Measurements from ENCODE around the gene EPHA6.

EPHA6 gene

DNA sequence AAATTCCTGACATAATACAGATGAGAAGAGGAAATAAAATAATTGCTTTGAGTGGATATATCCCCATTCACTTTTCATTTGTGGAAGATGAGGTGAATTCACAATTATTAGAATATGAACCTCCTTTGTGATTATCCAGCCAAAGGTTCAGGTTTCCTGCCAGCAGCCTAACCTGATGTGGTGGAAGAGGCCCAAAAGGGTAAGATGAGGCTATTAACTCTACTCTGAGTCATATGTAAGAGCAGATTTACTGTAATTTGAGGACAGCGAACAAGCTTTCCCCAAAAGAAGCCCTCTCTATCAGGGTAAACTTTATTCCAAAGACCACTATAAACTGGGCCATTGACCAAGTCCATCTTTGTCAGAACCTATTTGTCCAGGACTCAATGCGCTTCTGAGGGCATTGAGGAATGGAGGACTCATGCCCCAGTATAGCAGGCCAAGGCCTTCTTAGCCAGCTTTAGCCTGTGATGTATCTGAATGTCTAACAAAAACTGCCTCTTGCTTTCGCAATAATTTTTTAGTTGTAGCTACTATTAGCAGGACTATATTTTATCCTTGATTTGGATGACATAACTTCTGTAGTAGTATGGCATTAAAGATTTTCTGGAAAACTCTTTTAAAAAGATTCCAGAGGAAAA is 859.1 kb downstream of the EPHA6 start:
- H3K4me3 ChIP-seq (ENCODE audit: low read depth, low read length): no peak overlapping the region
- H3K27me3 ChIP-seq (ENCODE audit: insufficient read depth, low read depth, severe bottlenecking): no peaks in the 10 kb centered on the region
- H3K36me3 ChIP-seq: no peaks in the 10 kb centered on the region
- TF ChIP-seq, protein P1, sequence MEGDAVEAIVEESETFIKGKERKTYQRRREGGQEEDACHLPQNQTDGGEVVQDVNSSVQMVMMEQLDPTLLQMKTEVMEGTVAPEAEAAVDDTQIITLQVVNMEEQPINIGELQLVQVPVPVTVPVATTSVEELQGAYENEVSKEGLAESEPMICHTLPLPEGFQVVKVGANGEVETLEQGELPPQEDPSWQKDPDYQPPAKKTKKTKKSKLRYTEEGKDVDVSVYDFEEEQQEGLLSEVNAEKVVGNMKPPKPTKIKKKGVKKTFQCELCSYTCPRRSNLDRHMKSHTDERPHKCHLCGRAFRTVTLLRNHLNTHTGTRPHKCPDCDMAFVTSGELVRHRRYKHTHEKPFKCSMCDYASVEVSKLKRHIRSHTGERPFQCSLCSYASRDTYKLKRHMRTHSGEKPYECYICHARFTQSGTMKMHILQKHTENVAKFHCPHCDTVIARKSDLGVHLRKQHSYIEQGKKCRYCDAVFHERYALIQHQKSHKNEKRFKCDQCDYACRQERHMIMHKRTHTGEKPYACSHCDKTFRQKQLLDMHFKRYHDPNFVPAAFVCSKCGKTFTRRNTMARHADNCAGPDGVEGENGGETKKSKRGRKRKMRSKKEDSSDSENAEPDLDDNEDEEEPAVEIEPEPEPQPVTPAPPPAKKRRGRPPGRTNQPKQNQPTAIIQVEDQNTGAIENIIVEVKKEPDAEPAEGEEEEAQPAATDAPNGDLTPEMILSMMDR (IDR thresholded peaks at IDR 0.05; ENCODE audit: low read depth, low read length): no peak
- H3K9me3 ChIP-seq (ENCODE audit: severe bottlenecking): no peaks in the 10 kb centered on the region
- H3K27ac ChIP-seq: no peak overlapping the region
- DNase-seq: no peak

DNA sequence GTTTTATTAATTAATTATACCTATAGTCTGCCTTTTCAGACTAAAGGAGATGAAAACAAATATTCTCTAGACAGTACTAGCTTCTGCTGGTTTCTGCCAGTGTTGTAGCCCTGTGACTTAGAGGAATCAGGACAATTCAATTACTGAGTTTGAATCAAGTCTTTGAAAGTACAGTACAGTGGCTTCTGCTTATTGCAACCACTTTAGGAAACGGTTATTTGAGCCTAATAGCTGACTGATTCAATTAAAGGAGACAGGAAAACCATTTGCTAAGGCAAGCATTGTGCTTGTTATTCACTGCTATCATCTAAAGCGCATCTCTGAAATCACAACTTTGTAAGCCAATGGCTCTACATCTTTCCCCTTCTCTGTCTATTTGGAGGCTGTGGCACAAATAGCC is 860.1 kb downstream of the EPHA6 start:
- no peak for DNase-seq
- Histone ChIP-seq H3K27ac (no peak overlapping the region), H3K36me3 (no peaks in the 10 kb centered on the region), H3K27me3 (ENCODE audit: insufficient read depth, low read depth, severe bottlenecking) (no peaks in the 10 kb centered on the region), H3K9me3 (ENCODE audit: severe bottlenecking) (no peaks in the 10 kb centered on the region), H3K4me3 (ENCODE audit: low read depth, low read length) (no peak overlapping the region)
- TF ChIP-seq, protein P1 (IDR thresholded peaks at IDR 0.05; ENCODE audit: low read depth, low read length): no peak

DNA sequence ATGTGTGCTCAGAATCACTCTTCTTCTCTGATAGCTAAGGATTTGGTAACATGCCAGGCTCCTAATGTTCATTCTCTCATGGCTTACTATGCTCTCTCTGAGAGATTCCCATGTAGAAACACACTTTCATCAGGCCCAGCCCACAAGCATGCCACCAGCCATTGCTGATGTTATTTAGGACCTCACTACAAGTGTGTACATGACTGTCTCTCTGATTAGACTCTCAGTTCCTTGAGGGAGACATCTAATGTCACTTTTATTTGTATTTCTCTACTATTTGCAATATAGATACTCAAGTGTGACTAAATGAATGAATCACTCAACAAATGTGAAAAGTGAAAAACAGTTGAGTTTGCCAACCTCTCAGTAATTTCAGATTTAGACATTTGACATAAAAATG is 865.8 kb downstream of the EPHA6 start:
- Histone ChIP-seq H3K9me3 (ENCODE audit: severe bottlenecking) (no peaks in the 10 kb centered on the region), H3K27me3 (ENCODE audit: insufficient read depth, low read depth, severe bottlenecking) (no peaks in the 10 kb centered on the region), H3K27ac (no peak overlapping the region), H3K36me3 (no peaks in the 10 kb centered on the region), H3K4me3 (ENCODE audit: low read depth, low read length) (no peak overlapping the region)
- TF ChIP-seq, protein P1 (IDR thresholded peaks at IDR 0.05; ENCODE audit: low read depth, low read length): no peak
- DNase-seq: no peak

DNA sequence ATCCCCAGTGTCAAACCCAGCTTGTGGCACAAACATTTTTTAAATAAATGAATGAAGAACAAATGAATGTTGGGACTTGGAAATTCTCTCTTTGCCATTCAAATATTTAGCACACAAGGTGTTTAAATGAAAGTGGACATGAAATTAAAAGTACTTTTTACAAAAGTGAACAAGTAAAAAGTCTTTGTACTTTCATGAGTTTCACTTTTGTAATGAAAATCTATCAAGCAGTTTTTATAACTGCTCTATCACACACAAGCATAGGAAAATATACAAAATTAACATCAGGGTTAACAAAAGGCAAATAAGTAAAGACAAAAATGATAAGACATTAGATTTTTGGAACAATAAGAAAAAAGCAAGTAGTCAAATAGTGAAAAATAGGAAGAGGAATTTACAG is 866.3 kb downstream of the EPHA6 start:
- no peaks in the 10 kb centered on the region for H3K9me3 ChIP-seq (ENCODE audit: severe bottlenecking)
- TF ChIP-seq, protein P1 (IDR thresholded peaks at IDR 0.05; ENCODE audit: low read depth, low read length): no peak
- H3K27ac ChIP-seq: no peak overlapping the region
- no peaks in the 10 kb centered on the region for H3K36me3 ChIP-seq
- H3K27me3 ChIP-seq (ENCODE audit: insufficient read depth, low read depth, severe bottlenecking): no peaks in the 10 kb centered on the region
- DNase-seq: no peak
- H3K4me3 ChIP-seq (ENCODE audit: low read depth, low read length): no peak overlapping the region

DNA sequence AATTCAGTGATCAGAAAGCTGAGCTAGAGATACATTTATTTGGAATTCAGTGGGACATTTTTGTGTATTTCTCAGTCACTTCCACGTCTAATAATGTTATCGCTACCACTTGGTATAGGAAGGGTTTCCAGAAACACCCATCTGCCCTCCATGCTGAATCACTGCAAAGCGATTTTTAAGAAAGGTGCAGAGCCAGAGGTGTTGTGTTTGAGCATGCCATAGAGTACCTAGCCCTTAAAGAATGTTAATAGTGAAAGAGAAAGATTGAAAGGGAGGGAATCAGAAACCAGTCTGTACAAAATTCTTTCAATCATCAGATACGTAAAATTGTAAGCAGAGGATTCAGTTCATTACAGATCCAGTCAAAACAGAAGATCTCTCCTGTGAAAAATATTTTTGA is 870.1 kb downstream of the EPHA6 start:
- no peaks in the 10 kb centered on the region for H3K36me3 ChIP-seq
- H3K4me3 ChIP-seq (ENCODE audit: low read depth, low read length): no peak overlapping the region
- no peaks in the 10 kb centered on the region for H3K9me3 ChIP-seq (ENCODE audit: severe bottlenecking)
- no peak for DNase-seq
- H3K27ac ChIP-seq: no peak overlapping the region
- TF ChIP-seq, protein P1 (IDR thresholded peaks at IDR 0.05; ENCODE audit: low read depth, low read length): no peak
- no peaks in the 10 kb centered on the region for H3K27me3 ChIP-seq (ENCODE audit: insufficient read depth, low read depth, severe bottlenecking)

DNA sequence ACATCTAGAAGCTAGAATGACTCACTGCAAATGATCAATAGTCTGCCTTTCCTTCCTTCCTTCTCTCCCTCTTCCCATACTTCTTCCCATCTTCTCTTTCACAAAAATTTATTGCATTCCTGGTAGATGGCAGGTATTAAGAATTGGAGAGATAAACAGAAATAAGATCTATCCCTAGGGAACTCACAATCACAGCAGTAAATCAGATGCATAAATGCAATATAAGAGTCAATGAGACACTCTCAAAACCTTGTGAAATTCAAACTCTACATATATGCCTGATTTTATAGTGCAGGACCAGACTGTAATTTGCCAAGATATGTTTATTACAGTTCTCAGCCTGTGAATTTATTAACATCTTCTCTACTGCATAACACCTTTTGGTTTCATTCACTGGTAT is 871.9 kb downstream of the EPHA6 start:
- H3K4me3 ChIP-seq (ENCODE audit: low read depth, low read length): no peak overlapping the region
- no peak for DNase-seq
- TF ChIP-seq, protein P1 (IDR thresholded peaks at IDR 0.05; ENCODE audit: low read depth, low read length): no peak
- no peaks in the 10 kb centered on the region for H3K9me3 ChIP-seq (ENCODE audit: severe bottlenecking)
- H3K36me3 ChIP-seq: no peaks in the 10 kb centered on the region
- H3K27ac ChIP-seq: no peak overlapping the region
- no peaks in the 10 kb centered on the region for H3K27me3 ChIP-seq (ENCODE audit: insufficient read depth, low read depth, severe bottlenecking)

Data from WERI-Rb-1 (cell line).